ENCODE results near the gene ZNF491. TPM values are rescaled to one million over a fixed set of nuclear protein-coding genes. Genes with fewer than 3 reads are reported as not detected.

ZNF491 gene
- total RNA-seq, 1 experiment from 2014 or later, result not detected

DNA sequence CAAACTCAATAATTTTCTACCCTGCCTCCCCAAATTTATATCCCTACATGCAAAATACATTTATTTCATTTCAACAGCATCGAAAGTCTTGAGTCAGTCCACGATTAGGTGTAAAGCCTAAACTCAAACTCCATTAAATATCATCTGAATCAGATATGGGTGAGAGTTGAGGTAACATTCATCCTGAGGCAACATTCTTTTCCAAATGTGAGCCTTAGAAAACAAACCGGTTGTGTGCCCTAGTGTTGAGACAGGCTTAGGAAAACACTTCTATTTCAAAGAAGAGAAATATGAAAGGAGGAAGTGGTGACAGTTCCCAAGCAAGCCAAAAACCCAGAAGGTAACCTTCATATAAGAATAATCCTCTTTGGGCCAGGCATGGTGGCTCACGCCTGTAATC, 43.7 kb upstream of the ZNF491 start:
- Histone ChIP-seq H3K79me2 (ENCODE audit: insufficient read depth, low read length) (no peaks in the 10 kb centered on the region), H3K9me3 (ENCODE audit: control insufficient read depth in 1 of 2, insufficient read depth in 1 of 2, low read depth in 1 of 2, low read length in 2 of 2) (peaks cover 6 to 15% of the 10 kb centered on the region in 2 experiments; a peak in 2 of 4 replicates), H4K20me1 (ENCODE audit: insufficient read depth) (no peaks in the 10 kb centered on the region), H3K36me3 (ENCODE audit: control insufficient read depth in 1 of 2, insufficient read depth in 2 of 2, low read length in 2 of 2) (no peaks in the 10 kb centered on the region), H3K27me3 (ENCODE audit: insufficient read depth, low read length) (no peaks in the 10 kb centered on the region), H3K4me3 (replicated peaks in 1 of 2; ENCODE audit: low read depth in 1 of 2, low read length in 2 of 2) (no peak overlapping the region), H3K27ac (ENCODE audit: low read depth, low read length) (no peak overlapping the region), H3K9me2 (ENCODE audit: insufficient read depth) (no peaks in the 10 kb centered on the region), H3K4me1 (ENCODE audit: control insufficient read depth in 1 of 2, insufficient read depth in 2 of 2, low read length in 2 of 2) (no peaks in the 10 kb centered on the region), H3K9ac (ENCODE audit: low read length) (no peak overlapping the region), H2AFZ (ENCODE audit: low read depth, low read length, poor library complexity, severe bottlenecking) (no peak overlapping the region), H3K4me2 (ENCODE audit: low read length) (no peak overlapping the region)
- no TSS peak for BruUV-seq (replicated peaks)
- ChIA-PET RAD21 (ENCODE audit: low non-redundant PET in 1 of 2, low total read pairs in 2 of 2, uncharacterized antibody in 2 of 2, unreplicated experiment in 2 of 2) (no interaction called here), POLR2A (no interaction called here), CTCF (no interaction called here)
- TF ChIP-seq, protein P1, sequence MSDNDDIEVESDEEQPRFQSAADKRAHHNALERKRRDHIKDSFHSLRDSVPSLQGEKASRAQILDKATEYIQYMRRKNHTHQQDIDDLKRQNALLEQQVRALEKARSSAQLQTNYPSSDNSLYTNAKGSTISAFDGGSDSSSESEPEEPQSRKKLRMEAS (IDR thresholded peaks at IDR 0.05), result no peak
- no peak for TF ChIP-seq JUND (IDR thresholded peaks at IDR 0.05)
- no peak for TF ChIP-seq ELF1 (IDR thresholded peaks at IDR 0.05; ENCODE audit: borderline replicate concordance, low read depth)
- TF ChIP-seq, protein P2, sequence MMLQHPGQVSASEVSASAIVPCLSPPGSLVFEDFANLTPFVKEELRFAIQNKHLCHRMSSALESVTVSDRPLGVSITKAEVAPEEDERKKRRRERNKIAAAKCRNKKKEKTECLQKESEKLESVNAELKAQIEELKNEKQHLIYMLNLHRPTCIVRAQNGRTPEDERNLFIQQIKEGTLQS (IDR thresholded peaks at IDR 0.05), result no peak
- TF ChIP-seq SIN3A (IDR thresholded peaks at IDR 0.05; ENCODE audit: low read depth), result no peak
- TF ChIP-seq RAD21 (IDR thresholded peaks at IDR 0.05; ENCODE audit: low read depth), result no peak
- TF ChIP-seq, protein P3, sequence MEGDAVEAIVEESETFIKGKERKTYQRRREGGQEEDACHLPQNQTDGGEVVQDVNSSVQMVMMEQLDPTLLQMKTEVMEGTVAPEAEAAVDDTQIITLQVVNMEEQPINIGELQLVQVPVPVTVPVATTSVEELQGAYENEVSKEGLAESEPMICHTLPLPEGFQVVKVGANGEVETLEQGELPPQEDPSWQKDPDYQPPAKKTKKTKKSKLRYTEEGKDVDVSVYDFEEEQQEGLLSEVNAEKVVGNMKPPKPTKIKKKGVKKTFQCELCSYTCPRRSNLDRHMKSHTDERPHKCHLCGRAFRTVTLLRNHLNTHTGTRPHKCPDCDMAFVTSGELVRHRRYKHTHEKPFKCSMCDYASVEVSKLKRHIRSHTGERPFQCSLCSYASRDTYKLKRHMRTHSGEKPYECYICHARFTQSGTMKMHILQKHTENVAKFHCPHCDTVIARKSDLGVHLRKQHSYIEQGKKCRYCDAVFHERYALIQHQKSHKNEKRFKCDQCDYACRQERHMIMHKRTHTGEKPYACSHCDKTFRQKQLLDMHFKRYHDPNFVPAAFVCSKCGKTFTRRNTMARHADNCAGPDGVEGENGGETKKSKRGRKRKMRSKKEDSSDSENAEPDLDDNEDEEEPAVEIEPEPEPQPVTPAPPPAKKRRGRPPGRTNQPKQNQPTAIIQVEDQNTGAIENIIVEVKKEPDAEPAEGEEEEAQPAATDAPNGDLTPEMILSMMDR (IDR thresholded peaks at IDR 0.05 in 2 of 3, conservative IDR thresholded peaks at IDR 0.05 in 1 of 3; ENCODE audit: borderline replicate concordance in 1 of 3, insufficient read depth in 1 of 3, low read depth in 2 of 3, low read length in 2 of 3), result no peak
- DNase-seq (ENCODE audit: low read depth, low spot score) (no peak), ATAC-seq (no peak)
- intact Hi-C loops (cut with micrococcal nuclease), result no loop called here

DNA sequence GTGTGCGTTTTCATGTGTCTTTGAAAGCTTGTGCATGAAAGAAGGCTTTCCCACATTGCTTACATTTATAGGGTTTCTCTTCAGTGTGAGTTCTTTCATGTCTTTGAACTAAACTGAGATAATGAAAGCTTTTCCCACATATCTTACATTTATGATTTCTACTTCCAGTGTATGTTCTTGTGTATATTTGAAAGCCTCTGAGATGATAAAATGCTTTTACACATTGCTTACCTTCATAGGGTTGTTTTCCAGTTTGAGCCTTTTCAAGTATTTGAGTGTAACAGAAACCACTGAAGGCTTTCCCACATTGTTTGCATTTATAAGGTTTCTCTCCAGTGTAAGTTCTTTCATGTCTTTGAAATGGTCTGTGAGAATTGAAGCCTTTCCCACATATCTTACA, 41.4 kb upstream of the ZNF491 start:
- intact Hi-C loops (cut with micrococcal nuclease), result no loop called here
- no peak for ATAC-seq
- H3K9ac ChIP-seq (ENCODE audit: low read length), result no peak overlapping the region
- ChIA-PET POLR2A (no interaction called here), CTCF (no interaction called here), RAD21 (ENCODE audit: low non-redundant PET in 1 of 2, low total read pairs in 2 of 2, uncharacterized antibody in 2 of 2, unreplicated experiment in 2 of 2) (no interaction called here)
- no peaks in the 10 kb centered on the region for H3K9me2 ChIP-seq (ENCODE audit: insufficient read depth)
- H3K4me2 ChIP-seq (ENCODE audit: low read length), result no peak overlapping the region
- H3K9me3 ChIP-seq (ENCODE audit: control insufficient read depth in 1 of 2, insufficient read depth in 1 of 2, low read depth in 1 of 2, low read length in 2 of 2), result peaks cover 4 to 15% of the 10 kb centered on the region in 2 experiments; a peak in 2 of 4 replicates
- no peak for TF ChIP-seq POLR2AphosphoS5 (IDR thresholded peaks at IDR 0.05; ENCODE audit: low read depth, low read length)
- TF ChIP-seq, protein P4, sequence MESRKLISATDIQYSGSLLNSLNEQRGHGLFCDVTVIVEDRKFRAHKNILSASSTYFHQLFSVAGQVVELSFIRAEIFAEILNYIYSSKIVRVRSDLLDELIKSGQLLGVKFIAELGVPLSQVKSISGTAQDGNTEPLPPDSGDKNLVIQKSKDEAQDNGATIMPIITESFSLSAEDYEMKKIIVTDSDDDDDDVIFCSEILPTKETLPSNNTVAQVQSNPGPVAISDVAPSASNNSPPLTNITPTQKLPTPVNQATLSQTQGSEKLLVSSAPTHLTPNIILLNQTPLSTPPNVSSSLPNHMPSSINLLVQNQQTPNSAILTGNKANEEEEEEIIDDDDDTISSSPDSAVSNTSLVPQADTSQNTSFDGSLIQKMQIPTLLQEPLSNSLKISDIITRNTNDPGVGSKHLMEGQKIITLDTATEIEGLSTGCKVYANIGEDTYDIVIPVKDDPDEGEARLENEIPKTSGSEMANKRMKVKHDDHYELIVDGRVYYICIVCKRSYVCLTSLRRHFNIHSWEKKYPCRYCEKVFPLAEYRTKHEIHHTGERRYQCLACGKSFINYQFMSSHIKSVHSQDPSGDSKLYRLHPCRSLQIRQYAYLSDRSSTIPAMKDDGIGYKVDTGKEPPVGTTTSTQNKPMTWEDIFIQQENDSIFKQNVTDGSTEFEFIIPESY (IDR thresholded peaks at IDR 0.05; ENCODE audit: extremely low read depth, insufficient replicate concordance, low read length), result no peak
- H3K79me2 ChIP-seq (ENCODE audit: insufficient read depth, low read length), result no peaks in the 10 kb centered on the region
- no peaks in the 10 kb centered on the region for H3K4me1 ChIP-seq (ENCODE audit: control insufficient read depth in 1 of 2, insufficient read depth in 2 of 2, low read length in 2 of 2)
- no peaks in the 10 kb centered on the region for H3K27me3 ChIP-seq (ENCODE audit: insufficient read depth, low read length)
- H3K36me3 ChIP-seq (ENCODE audit: control insufficient read depth in 1 of 2, insufficient read depth in 2 of 2, low read length in 2 of 2), result no peaks in the 10 kb centered on the region
- no peaks in the 10 kb centered on the region for H4K20me1 ChIP-seq (ENCODE audit: insufficient read depth)
- H3K27ac ChIP-seq (ENCODE audit: low read depth, low read length), result no peak overlapping the region
- H3K4me3 ChIP-seq (replicated peaks in 1 of 2; ENCODE audit: low read depth in 1 of 2, low read length in 2 of 2), result no peak overlapping the region
- no peak for DNase-seq (ENCODE audit: low read depth, low spot score)
- BruUV-seq (replicated peaks), result no TSS peak
- no peak overlapping the region for H2AFZ ChIP-seq (ENCODE audit: low read depth, low read length, poor library complexity, severe bottlenecking)

All from HCT116 (cell line).